ENCODE results near the gene ZNF221. TPM values are rescaled to one million over a fixed set of nuclear protein-coding genes. Genes with fewer than 3 reads are reported as not detected.

ZNF221 gene
- total and polyA plus RNA-seq, 10 of the 15 experiments (the other 5 are each of a cell fraction or from before 2014, with no cell fraction given), result 0.15 to 1.7 (median 0.45) TPM; not detected in 1

- ChIA-PET RAD21 (ENCODE audit: unreplicated experiment) (no interaction called here), POLR2A (no interaction called here), CTCF (no interaction called here), SMC1A (ENCODE audit: uncharacterized antibody, unreplicated experiment) (no interaction called here)
- no TSS peak for BruUV-seq (replicated peaks)
- no peaks in the 10 kb centered on the region for H3K4me1 ChIP-seq (ENCODE audit: control insufficient read depth, insufficient read depth, low read length)
- H3K4me2 ChIP-seq (ENCODE audit: control insufficient read depth, insufficient read depth), result no peak overlapping the region
- intact Hi-C loops (cut with micrococcal nuclease; ENCODE audit: unreplicated experiment), result no loop called here
- peaks cover 29% of the 10 kb centered on the region for H3K9me3 ChIP-seq (replicated peaks; ENCODE audit: control insufficient read depth, insufficient read depth, low read length)
- no peak overlapping the region for H2AFZ ChIP-seq (ENCODE audit: control insufficient read depth, low read depth, low read length)
- no peak for FAIRE-seq
- H3K36me3 ChIP-seq (ENCODE audit: control insufficient read depth in 2 of 2, insufficient read depth in 2 of 2, low read length in 1 of 2), result 0 out of 4 replicates have a peak, but pooled peaks cover 0 to 2% of the 10 kb centered on the region in 2 experiments
- no peak overlapping the region for H3K27ac ChIP-seq (ENCODE audit: control insufficient read depth, insufficient read depth)
- in situ Hi-C loops (cut with MboI), result no loop called here
- no peaks in the 10 kb centered on the region for H4K20me1 ChIP-seq (ENCODE audit: control insufficient read depth, insufficient read depth)
- no peak for ATAC-seq
- H3K79me2 ChIP-seq (ENCODE audit: control insufficient read depth, insufficient read depth, low read length), result no peaks in the 10 kb centered on the region
- DNase-seq (ENCODE audit: low read depth, low spot score), result no peak
- 63% methylated on average over 3 of the region's 3 CpGs for WGBS (ENCODE audit: insufficient coverage, insufficient replicate concordance, low lambda C conversion rate, missing lambda C conversion rate)
- H3K4me3 ChIP-seq, result no peak overlapping the region
- H3K27me3 ChIP-seq (replicated peaks in 1 of 2; ENCODE audit: control insufficient read depth in 2 of 2, insufficient read depth in 2 of 2, low read length in 1 of 2), result no peaks in the 10 kb centered on the region
- H3K9ac ChIP-seq (ENCODE audit: control insufficient read depth, insufficient read depth, low read length), result no peak overlapping the region
- TF ChIP-seq ZNF592 (IDR thresholded peaks at IDR 0.05) (no peak), JUND (IDR thresholded peaks at IDR 0.05; ENCODE audit: low read depth, low read length) (no peak), POU2F2 (IDR thresholded peaks at IDR 0.05; ENCODE audit: borderline replicate concordance, low read depth, low read length) (no peak), STAT1 (conservative IDR thresholded peaks at IDR 0.05) (no peak), NR2C1 (IDR thresholded peaks at IDR 0.05) (no peak), ZNF207 (IDR thresholded peaks at IDR 0.05; ENCODE audit: borderline replicate concordance) (no peak), RELB (IDR thresholded peaks at IDR 0.05; ENCODE audit: low read depth) (no peak), ASH2L (IDR thresholded peaks at IDR 0.05; ENCODE audit: borderline replicate concordance, low read depth) (no peak), MEF2A (IDR thresholded peaks at IDR 0.05; ENCODE audit: insufficient read depth, low read depth, low read length) (no peak), BACH1 (IDR thresholded peaks at IDR 0.05; ENCODE audit: borderline replicate concordance) (no peak), SRF (IDR thresholded peaks at IDR 0.05; ENCODE audit: low read depth in 2 of 2, low read length in 2 of 2) (no peak), SUZ12 (IDR thresholded peaks at IDR 0.05; ENCODE audit: unreplicated experiment) (no peak), MAX (IDR thresholded peaks at IDR 0.05; ENCODE audit: low read depth, low read length) (no peak), FOXK2 (IDR thresholded peaks at IDR 0.05) (no peak), CHD2 (IDR thresholded peaks at IDR 0.05; ENCODE audit: borderline replicate concordance, low read depth, low read length) (no peak)
These were observed 15.2 kb downstream of the ZNF221 start for GRCh38 chr19:43966079-43966694.

All from GM12878 (cell line).